HuH-7 (cell line): ENCODE measurements around the gene RGS19.

Source experiments
- DNase-seq: peaks from one replicate; pipeline ENCODE4 v3.0.0; 2011; ENCODE audit warnings: low spot score

Gene RGS19

GRCh38 chr20:64076061-64076997 lies 3.0 kb downstream of the RGS19 start:
- DNase-seq, result no peak

GRCh38 chr20:64075556-64075955 lies 3.8 kb downstream of the RGS19 start:
- DNase-seq, result no peak

DNA sequence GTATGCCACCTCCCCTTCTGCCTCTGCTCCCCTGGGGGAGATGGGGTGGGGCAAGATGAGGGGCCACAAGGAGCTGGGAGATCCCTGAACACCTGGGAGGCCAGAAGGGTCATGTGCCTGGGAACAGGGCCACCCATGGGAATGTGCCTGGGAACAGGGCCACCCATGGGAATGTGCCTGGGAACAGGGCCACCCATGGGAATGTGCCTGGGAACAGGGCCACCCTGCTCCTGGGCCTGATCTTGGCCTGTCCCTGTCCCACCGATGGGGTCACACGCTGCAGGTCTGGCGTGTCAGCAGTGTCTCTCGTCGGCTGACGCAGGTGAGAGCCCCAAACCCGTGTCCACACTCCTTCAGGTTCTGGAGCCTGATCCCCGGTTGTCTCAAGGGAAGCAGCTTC lies 4.4 kb downstream of the RGS19 start:
- no peak for DNase-seq

DNA sequence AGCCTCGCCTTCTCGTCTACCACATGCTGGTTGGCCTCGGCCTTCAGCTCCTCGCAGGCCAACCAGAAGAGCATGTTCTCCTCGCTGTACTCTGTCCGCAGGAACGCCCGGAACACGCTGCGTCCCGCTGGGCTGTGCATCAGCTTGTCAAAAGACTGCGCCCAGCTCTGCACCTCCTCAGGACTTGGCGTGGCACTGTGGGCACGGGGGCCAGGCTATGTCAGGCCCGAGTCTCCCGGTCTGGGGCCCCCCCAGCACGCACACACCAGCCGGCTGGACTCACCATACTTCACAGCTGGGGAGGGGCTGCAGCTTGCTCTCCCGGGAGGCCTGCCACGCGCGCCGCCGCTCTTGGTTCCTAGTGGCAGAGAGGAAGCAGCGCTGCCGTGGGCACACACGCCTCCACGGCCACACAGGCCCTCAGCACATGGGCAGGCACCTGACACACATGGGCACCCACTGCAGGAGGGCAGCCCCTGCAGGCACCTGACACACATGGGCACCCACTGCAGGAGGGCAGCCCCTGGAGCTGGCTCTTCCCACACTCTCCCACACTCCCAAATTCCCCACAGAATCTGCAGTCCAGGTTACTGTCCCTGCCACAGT lies 5.0 kb downstream of the RGS19 start:
- DNase-seq, result no peak

DNA sequence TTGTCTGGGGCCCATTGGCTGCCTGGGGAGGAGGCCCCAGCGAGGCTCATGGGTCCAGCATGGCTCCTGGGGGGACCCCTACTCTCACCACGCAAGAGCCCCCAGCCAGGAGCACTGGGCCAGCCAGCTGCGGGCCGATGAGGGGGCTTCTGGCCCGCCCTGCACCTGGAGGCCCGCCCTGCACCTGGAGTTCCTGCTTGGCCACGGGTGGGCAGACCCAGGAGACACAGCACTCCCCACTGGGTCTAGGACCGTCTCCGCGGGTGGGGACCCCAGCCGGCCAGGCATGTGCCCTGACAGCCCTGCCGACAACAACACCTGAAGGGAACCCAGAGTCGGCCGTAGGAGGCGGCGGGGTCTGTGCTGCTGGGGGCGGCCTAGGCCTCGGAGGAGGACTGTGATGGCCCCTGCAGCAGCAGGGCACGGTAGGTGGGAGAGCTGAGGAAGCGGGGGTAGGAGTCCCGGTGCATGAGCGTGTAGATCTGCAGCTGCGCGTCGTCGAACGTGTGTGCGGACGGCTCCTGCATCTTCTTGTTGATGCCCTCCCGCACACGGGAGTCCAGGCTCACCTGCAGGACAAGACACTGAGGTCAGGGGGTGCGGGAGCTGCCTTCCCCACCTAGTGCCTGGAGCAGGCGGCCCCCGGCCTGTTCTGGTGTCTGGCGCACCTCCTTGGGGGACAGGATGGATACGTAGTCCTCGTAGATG lies 5.7 kb downstream of the RGS19 start:
- no peak for DNase-seq

- DNase-seq, result no peak
Observed at GRCh38 chr20:64072498-64073063, 6.7 kb downstream of the RGS19 start.

- no peak for DNase-seq
Observed at GRCh38 chr20:64071341-64072332, 7.7 kb downstream of the RGS19 start.

DNA sequence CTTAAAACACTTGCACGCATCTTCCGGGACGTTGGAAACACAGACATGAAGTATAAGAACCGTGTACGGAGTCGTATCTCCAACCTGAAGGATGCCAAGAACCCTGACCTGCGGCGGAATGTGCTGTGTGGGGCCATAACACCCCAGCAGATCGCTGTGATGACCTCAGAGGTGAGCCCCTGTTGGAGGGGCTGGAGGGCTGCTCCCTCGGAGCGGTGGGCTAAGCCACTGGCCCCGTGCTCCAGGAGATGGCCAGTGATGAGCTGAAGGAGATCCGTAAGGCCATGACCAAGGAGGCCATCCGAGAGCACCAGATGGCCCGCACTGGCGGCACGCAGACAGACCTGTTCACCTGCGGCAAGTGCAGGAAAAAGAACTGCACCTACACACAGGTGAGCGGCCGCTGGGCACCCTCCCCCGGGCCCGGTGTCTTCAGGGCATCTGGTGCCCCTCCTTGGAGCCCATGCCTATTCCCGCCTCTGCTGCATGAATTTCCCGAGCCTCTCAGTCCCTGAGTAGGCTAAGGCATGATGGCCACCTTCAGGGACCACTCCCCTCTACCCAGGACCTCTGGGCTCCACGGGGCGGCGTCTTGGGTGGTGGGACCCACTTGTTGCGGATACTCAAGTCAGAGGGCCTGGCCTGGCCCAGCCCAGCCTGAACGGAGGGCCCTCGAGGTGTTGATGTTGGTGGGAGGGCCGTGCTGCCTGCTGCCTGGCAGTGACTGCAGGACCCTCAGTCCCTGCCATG lies 8.9 kb downstream of the RGS19 start:
- no peak for DNase-seq

DNA sequence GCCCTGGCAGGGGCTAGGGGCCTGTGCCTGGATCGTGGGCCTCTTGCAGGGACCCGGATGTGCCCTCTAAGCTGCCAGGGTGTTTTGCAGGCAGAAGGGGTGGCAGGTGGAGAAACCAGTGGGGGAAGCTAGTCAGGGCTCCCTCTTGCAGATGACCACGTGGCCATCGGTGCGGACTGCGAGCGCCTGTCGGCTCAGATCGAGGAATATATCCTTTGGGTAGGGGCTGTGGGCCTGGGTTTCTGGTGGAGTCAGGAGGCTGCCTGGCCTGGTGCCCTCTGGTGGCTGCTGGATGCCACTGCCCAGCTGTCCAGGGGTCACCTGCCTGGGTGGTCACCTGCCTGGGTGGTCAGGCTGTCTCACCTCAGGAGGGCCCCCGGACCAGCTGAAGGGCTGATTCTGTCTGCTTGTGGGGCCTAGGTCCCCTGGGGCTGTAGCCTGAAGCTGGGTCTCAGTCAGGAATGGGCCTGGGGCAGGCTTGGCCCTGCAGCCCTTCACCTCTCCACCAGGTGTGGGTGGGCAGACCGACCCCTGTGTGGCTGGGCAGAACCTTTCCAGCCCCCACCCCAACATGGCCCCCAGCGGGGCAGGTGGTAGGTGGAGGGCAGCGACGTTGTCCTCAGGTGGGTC lies 9.6 kb downstream of the RGS19 start:
- DNase-seq, result peak; percentile 97

- DNase-seq, result no peak
Observed at GRCh38 chr20:64069209-64069613, 10.1 kb downstream of the RGS19 start.

DNA sequence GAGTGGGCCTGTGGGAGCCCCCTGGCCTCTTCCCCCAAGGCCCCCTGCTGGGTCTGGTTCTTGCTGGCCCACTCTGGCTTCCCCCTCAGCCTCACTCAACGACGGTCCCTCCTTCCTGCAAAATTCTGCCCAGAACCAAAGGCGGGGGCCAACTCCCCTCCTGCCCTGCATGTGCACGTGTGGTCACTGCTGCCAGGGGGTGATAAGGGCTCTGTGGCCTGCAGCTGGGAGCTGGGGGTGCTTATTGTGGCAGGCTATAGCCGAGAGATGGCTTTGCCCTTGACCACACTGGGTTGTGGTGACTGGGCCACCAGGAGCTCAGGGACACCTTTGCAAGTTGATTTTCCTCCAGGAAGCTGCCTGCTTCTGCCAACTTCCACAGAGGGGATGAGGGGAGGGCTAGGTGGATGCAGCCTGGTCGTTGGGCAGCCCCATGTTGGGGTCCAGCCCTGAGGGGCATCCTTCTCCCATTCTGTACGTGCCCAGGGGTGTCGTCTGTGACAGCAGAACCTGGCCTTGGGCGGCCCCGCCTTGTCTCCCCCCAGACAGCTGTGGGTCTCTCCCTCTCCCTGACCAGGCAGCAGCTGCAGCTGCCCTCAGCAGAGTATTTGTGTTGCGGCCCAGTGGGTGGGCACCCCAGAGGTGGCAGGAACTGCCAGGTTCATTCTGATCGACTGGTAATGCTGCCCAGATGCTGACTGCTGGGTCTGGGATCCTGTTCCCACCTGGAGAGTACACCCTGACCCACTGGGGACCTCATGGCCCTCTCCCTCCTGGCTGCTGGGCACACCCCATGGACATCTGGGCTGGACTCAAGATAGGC lies 10.7 kb downstream of the RGS19 start:
- no peak for DNase-seq

DNA sequence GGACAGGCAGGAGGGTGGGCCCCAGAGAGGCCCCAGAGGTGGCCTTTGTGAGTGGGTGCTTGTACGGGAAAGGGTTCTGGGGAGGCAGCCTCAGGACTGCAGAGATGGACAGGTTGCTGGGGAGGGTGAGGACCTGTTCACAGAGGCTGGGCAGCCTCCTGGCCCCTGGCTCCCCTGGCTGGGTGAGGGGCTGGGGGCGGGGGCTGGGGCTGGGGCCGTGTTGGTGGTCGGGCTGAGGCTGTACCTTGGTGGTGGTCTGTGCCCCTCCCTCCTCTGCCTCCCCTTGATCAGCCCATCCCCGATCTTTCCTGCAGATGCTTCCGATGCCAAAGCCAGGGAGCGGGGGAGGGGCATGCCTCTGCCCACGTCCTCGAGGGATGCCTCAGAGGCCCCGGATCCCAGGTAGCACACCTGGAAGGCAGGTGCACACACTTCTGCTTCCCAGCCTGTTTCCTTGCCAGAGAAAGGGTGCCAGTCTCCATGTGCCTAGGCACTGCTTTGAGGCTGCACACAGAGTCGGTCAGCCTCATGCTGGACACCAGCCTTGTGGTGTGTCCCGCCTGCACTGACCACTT lies 11.5 kb downstream of the RGS19 start:
- DNase-seq, result no peak

DNA sequence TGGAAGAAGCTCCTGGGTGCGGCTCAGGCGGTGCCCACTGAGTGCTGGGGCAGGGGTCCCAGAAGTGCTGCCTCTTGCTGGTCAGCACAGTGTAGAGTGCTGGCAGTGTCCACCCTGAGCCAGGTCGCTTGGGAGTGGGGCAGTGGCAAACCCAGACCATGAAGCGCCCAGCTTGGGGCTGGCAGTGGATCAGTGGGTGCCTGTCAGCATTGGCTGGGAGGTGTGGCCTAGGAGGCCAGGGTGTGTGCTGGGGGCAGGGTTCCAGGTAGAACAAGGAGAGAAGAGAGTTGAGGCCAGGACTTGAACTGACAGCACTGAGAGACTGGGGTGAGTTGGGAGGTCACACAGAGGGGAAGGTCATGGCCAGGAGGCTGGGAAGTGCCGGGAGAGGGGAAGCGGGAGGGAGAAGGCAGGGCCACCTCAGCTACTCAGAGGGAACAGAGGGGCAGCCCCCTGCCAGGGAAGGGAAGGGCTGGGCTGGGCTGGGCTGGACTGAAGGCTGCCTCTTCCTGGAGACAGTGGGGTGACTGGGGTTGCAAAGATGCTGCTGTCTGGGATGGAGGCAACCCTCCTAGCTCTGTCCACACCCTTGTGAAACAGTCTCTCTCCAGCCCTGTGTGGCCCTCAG lies 12.2 kb downstream of the RGS19 start:
- no peak for DNase-seq

GRCh38 chr20:64065974-64066343 lies 13.4 kb downstream of the RGS19 start:
- no peak for DNase-seq

DNA sequence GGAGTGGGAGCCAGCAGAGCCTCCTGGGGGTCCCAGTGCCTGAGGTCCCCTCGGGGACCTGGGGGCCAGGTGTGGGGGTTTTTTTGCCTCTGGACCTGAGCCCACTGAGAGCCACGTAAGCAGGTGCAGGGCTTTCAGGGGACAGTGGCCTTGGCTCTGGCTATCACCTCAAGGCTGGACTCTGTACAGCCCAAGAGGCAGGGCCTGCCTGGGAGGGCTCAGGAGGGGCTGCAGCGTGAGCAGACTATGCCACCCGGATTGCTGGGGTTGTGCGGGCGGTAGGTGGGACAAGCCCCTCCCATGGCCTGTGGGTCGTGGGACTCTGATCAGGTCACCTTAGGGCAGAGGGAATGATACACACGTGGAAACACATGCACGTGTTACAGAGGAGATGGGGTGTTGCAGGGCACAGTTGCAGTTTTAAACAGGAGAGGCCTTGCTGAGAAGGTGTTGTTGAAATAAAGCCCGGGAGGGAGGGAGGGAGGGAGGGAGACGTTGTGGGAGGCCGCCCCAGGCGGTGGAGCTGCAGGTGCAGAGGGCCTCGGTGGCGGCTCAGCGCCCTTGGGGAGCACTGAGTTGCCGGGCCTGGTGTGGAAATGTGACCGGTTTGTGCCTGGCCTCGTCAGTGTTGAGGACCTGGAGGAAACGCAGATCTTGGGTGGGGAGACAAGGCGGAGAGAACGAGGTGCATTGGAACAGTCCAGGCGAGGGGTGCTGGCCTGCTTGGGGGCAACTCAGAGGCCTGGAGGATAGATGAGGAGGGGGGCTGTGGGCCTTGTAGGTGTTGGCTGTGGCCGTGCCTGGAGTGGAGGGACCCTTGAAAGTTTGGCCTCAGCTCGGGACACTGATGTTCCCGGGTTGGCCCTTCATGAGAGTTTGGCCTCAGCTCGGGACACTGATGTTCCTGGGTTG lies 14.0 kb downstream of the RGS19 start:
- DNase-seq, result no peak

GRCh38 chr20:64064145-64064698 lies 15.1 kb downstream of the RGS19 start:
- no peak for DNase-seq
